22Rv1 (cell line): ENCODE measurements around the gene SCAPER.

ENCODE experiments used
- ZFX ChIP-seq: fragments of 450-650 bp; IDR thresholded peaks from 2 replicates; pipeline ENCODE4 v1.6.1; 2017; ENCODE audit warnings: antibody characterized with exemption, borderline replicate concordance
- TF ChIP-seq, protein P1 (sequence below): fragments of 450-650 bp; IDR thresholded peaks from 2 replicates; pipeline ENCODE4 v1.5.1; 2017; ENCODE audit warnings: mild to moderate bottlenecking

DNA sequence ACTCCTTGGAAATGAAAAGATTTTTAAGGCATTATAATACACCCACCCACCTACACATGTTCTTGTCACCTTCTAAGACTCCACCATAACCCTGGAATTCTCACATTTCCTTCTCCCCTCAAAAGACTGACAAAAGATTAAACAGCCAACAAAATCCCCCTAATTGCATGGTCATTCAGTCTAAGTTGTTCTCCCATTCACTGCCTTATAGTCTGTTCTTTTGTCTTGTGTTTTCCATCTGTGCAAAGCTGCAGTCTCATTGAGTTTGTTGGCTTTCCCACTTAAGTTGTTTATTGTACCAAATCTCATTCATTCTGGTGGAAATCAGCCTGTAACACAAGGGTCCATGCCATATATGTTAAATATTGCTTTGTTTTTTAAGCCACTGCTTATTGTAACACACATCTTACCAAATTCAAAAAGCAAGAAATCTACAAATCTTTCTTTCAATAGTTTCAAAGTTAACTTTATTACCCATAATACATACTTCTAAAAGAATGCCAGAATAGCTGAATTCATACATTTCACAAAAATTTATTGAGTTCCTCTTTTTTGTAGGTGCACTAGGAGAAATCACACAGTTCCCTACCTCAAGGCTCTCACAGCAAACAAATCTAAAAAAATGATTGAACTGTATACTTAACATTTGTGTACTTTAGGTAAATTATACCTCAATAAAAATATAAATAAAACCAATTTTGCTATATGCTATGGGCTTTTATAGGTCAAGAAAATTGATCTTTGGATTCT lies 24.0 kb upstream of the SCAPER start:
- no peak for TF ChIP-seq ZFX
- TF ChIP-seq, protein P1, sequence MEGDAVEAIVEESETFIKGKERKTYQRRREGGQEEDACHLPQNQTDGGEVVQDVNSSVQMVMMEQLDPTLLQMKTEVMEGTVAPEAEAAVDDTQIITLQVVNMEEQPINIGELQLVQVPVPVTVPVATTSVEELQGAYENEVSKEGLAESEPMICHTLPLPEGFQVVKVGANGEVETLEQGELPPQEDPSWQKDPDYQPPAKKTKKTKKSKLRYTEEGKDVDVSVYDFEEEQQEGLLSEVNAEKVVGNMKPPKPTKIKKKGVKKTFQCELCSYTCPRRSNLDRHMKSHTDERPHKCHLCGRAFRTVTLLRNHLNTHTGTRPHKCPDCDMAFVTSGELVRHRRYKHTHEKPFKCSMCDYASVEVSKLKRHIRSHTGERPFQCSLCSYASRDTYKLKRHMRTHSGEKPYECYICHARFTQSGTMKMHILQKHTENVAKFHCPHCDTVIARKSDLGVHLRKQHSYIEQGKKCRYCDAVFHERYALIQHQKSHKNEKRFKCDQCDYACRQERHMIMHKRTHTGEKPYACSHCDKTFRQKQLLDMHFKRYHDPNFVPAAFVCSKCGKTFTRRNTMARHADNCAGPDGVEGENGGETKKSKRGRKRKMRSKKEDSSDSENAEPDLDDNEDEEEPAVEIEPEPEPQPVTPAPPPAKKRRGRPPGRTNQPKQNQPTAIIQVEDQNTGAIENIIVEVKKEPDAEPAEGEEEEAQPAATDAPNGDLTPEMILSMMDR, result no peak
